Measurements from ENCODE around the gene PARM1.
A peak's percentile ranks its signal among the peaks of the same experiment; 100 is the strongest.

PARM1 gene

DNA sequence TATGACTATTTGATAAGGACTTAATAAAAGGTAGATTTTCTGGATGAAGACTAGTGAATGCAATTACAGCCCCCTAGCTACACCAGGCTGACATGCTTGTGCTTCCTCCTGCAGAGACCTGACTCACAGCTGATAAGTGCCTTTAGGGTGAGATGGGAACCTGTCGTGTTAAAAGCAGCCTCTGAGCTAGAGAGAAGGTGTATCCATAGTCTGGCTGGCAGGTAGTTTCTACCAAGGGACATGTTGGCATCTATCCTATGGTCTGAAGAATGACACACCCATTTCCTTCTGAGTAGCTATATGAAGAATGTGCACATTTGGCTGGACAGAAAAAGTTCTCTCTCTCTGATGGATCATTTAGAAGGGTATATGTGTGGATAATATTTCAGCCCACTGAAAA, 64.1 kb downstream of the PARM1 start:
- no peak for DNase-seq

GRCh38 chr4:74997948-74998729, 65.2 kb downstream of the PARM1 start:
- DNase-seq: no peak

DNA sequence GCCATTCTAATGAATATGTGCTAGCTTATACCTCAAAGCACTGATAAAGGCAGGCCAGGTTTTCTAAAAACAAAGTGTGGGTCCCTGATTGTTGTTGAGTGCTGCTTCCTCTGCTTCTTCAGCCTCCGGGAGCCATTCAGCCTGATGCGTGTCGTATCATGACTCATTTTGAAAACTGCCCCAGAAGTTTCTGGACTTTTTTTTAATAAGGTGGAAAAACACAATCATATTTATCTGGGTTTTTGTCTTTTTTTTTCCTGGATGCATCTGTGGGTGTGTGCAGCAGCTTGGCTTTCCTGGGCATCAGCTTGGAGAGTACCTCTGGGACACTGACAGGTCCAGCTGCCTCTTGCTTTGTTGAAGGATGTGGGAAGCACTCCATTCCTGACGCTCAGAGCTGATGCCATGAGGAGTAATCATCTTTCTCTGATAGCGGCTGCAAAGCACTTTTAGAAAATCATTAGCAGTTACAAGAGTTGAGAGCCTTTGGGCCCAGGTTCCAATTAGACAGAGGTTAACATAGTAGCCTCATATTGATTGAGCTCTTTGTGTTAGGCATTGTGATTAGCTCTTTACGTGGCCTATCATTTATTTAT, 66.9 kb downstream of the PARM1 start:
- DNase-seq: no peak

- DNase-seq: no peak
Observed at GRCh38 chr4:75001871-75002270, 69.0 kb downstream of the PARM1 start.

DNA sequence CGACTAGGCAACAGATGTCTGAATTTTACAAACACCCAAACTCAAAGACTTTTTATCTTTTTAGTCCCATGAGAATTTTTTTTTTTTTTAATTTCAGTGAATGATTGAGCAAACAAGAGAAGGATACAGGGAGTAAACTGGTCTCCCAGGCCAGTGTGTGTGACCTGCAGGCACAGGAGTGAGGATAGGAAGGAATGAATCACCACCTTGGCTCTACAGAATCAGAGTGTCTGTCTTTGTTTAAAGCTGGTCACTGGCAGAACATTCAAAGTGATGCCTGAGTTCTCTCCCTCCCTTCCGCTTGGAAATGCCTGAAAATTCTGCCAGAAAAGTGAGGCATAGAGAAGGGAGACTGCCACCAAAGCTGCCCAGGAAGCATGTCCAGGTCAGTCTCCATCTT, 69.5 kb downstream of the PARM1 start:
- DNase-seq: no peak

- DNase-seq: no peak
Observed at GRCh38 chr4:75003979-75004378, 71.1 kb downstream of the PARM1 start.

- DNase-seq: no peak
Observed at GRCh38 chr4:75004755-75005668, 72.1 kb downstream of the PARM1 start.

DNA sequence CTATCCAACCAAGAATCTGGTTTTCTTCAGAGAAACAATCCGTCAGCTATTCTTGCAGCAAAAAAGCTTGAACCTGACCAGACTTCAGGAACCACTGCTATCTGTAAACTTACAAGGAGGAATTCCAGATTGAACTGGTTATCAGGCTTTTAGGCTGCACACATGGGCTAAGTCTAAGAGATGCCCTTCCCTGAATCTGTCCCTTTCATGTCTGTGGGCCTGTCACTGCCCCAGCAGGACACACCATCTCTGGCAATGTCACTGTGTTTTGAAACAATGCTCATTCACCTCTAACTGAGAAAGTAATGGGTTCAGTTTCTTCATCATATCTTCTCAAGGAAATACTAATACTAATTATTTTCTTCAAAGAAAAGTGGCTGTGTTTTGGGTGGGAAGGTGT, 72.8 kb downstream of the PARM1 start:
- no peak for DNase-seq

DNA sequence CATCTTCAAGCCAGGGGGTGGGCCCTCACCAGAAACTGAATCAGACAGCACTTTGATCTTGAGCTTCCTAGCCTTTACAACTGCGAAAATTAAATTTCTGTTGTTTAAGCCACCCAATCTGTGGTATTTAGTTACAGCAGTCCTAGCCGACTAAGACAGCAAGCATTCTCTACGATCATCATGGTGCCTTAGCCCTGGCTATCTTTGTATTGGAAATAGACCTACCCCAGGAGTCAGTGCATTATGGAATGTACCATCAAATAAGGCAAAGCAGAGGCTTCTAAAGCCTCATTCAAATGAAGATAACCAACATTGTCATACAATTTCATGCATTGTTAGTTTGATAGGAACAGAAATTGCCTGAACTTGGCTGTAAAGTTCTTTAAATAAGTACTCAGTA, 75.0 kb downstream of the PARM1 start:
- DNase-seq: no peak

DNA sequence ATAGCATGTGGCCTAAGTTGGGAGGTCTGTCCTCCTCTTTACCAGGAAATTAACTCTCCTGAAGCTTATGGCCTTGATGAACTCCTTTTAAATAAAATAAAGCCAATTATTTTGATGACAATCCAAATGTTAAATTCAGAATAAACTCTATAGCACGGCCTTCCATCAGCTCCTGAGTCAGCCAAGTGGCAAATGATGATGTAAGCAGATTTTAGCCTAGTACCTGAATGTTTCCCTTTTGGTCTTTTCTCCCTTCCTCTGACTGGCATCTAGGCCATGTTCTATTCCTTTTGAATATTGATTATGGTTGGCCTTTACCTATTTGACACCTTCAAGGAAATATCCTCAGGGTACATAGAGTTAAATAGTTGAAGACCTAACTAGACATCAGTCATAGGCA, 76.2 kb downstream of the PARM1 start:
- DNase-seq: no peak

- no peak for DNase-seq
Observed at GRCh38 chr4:75011131-75011795, 78.3 kb downstream of the PARM1 start.

DNA sequence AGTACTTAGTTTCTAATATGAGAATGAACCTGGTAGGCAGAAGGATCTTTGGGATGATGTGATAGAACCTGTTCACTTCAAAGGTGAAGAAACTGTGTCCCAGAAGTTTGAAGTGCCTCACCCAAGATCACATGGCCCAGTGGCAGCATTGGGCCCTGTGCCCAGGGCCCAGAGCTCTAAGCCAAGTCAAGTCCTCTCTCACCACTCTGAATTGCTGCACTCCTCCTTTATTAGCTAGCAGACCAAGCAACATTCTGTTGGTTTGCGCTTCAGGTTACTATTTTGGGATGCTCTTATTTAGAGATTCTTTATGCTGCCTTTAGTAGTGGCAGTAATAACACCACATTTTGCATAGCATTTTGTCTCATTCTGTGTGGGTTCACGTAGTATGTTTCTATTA, 82.7 kb downstream of the PARM1 start:
- no peak for DNase-seq

DNA sequence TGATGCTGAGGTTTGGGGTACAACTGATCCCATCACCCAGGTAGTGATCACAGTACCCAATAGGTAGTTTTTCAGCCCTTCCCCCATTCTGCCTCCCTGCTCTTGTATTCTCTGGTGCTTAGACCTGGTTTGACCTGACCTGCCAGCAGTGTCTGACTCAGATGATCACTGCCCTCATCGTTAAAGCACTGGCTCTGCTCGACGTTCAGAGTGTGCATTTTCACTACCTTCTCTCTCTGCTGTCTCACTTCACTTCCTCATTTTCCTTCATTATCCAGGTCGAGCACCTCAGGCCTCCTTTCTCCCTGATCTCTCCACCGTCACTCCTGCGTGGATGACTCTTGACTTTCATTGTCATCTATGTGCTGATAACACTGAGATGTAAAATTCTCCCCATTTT, 83.6 kb downstream of the PARM1 start:
- DNase-seq: no peak

- DNase-seq: no peak
Observed at GRCh38 chr4:75018811-75019479, 86.0 kb downstream of the PARM1 start.

- no peak for DNase-seq
Observed at GRCh38 chr4:75025431-75025830, 92.5 kb downstream of the PARM1 start.

DNA sequence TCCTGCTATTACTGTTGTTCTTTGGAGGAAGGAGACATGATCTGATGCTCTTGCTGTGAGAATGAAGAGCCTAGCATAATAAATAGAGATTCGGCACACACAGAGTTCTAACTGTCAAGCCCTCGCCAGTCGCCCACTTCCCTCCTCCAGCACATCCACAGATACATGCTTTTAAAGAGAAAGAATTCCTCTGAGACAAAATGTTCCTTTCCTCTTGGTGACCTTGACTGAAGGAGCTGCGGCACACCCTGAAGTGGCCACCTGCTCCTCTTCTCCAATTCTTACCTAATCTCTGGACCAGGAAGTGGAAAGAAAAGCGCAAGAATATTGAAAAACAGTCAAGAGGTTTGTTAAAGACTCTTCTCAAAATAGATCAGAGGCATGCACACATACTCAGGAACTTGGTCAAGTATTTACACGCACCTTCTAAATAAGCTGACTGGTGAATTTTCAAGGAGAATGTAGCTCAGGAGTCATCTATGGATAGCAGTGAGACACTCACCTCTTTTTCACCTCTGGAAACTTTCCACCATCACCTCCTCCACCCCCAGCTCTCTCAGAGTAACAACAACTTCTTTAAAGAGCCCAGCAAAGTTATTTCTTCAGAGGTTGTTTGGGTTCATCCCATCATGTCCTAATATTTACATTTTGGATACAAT, 95.4 kb downstream of the PARM1 start:
- DNase-seq: no peak

DNA sequence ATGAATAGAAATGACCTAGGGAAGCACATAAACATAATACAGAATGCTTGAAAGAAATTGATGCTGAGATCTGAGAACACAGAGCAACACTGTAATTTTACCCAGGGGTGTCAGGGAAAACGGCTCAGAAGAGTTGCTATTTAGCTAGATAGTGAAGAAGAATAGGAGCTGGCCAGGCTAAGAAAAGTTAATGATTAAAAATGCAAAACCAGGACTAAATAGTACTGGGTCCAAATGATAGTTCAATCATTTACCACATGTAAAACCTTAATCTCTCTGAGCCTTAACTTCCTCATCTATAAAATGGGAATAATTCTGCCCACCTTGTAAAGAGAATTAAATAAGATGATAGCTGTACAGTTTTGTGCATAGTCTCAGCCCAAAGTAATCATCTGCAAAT, 97.1 kb downstream of the PARM1 start:
- DNase-seq: no peak

DNA sequence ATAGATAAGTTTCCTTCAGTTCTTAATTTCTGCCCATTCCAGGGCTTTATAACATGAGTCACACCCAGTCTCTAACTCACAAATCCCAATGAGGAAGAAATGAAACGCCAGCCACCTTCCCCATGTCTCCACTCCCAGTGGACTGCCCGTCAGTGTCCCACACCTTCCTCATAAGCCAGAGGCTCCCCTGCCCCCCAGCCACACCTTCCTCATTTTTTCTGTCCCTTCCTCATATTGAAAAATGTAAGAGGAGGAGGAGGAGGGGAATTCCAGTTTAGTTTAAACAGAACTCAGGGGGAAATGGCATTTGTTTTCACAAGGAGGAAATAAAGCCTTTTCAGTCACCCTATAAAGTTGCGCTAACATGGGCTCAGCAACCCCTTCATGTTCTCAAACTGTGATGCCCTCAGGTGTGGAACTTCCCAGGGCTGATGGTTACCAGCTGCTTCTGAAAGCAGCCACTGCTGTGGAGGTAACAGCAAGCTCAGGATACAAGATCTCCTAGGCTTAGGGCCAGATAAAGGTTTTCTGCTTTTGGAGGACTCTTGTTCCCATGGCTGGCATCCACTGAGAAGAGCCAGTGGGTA, 97.8 kb downstream of the PARM1 start:
- peak; percentile 20 for DNase-seq

DNA sequence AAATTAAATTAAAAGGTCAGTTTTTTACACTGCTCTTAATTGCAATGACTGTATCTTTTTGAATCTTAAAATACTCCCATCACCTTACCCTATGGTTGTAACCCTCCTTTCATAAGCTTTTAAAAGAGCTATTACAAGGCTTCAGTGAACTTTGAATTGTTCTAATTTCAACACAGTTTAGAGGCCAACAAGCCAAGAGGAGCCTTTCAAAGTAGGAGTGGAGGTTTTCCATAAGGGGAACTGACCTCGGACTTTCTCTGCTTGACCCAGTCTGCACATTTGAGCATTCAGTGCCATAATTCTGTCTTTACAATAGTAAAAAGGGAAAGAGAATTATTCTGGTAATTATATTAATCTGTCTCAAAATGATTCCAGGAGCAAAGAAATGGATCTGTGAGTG, 98.9 kb downstream of the PARM1 start:
- DNase-seq: no peak

DNA sequence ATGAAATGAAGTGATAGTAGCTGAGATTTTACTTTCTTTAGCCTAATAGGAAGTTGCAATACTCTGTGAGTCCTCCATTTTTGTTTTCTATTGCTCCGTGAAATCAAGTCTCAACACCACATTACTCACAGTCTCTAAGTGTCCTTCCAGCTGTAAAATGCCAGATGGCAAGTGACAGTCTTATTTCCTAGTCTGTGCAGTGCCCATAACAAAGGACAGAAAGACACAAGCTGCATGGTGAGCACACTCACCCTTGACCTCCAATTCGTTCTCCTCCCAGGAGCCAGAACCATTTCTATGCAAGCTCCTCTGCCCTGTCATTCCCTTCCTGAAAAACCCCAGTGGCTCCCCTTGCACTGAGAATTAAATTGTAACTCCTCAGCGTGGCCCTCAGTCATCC, 101.6 kb downstream of the PARM1 start:
- no peak for DNase-seq

GRCh38 chr4:75035321-75035720, 102.4 kb downstream of the PARM1 start:
- DNase-seq: no peak

Data from CD4-positive, alpha-beta T cell treated with Interleukin-4 for 4 hours (primary cell).